SK-N-SH (cell line): ENCODE data around the gene RNF113B. TPM values are rescaled to one million over a fixed set of nuclear protein-coding genes. Genes with fewer than 3 reads are reported as not detected.

Source experiments
- CTCF ChIA-PET: fragments of 300-600, 350-600 bp; formaldehyde crosslinking; extraction: SDS; loops from one replicate; lab custom pipeline; 2021; lab: Yijun Ruan, JAX
- POLR2A ChIA-PET: fragments of 350-600 bp; sonication (Branson Sonifier 250); formaldehyde crosslinking; extraction: SDS; loops from one replicate; lab custom pipeline; 2020; ENCODE audit warnings: antibody characterized with exemption, inconsistent platforms; lab: Yijun Ruan, JAX
- DNase-seq: peaks from one replicate; pipeline ENCODE4 v3.0.0; 2012
- H2AFZ ChIP-seq: fragments of 200-600 bp; sonication (generic); 2 replicates; pipeline ENCODE4 v1.8.1; 2016; ENCODE audit warnings: antibody characterized with exemption, mild to moderate bottlenecking, low read depth
- H3F3A ChIP-seq: fragments of 200-600 bp; sonication (generic); replicated peaks from 2 replicates; pipeline ENCODE3; 2016; ENCODE audit warnings: antibody characterized with exemption, mild to moderate bottlenecking; ENCODE audit not compliant: insufficient read depth
- H3K27ac ChIP-seq, 2 experiments: fragments of 200-500 bp in 1 of 2; fragments of 200-600 bp in 1 of 2; sonication (Bioruptor generic) in 1 of 2; sonication (generic), shearing (Covaris generic) in 1 of 2; 2 replicates each; pipeline versions ENCODE4 v1.5.1 to v1.6.1; 2014 to 2016; ENCODE audit warnings: low read depth in 2 of 2, inconsistent platforms in 1 of 2, low read length in 1 of 2, mild to moderate bottlenecking in 1 of 2, mixed read lengths in 1 of 2
- H3K27me3 ChIP-seq: fragments of 200-600 bp; sonication (generic), shearing (Covaris generic); 2 replicates; pipeline ENCODE4 v1.6.1; 2016; ENCODE audit warnings: mixed run types; ENCODE audit not compliant: insufficient read depth
- H3K36me3 ChIP-seq, 2 experiments: fragments of 200-500 bp in 1 of 2; fragments of 200-600 bp in 1 of 2; sonication (Bioruptor generic) in 1 of 2; sonication (generic) in 1 of 2; replicated peaks in 1 of 2; 2 replicates each; pipeline versions ENCODE3 to v1.5.1; 2014 to 2016; ENCODE audit warnings: low read length in 1 of 2, mild to moderate bottlenecking in 1 of 2; ENCODE audit not compliant: insufficient read depth in 2 of 2, control insufficient read depth in 1 of 2
- H3K4me1 ChIP-seq, 2 experiments: fragments of 200-500 bp in 1 of 2; fragments of 200-600 bp in 1 of 2; sonication (Bioruptor generic) in 1 of 2; sonication (generic), shearing (Covaris generic) in 1 of 2; 2 replicates each; pipeline versions ENCODE4 v1.5.1 to v1.6.1; 2014 to 2016; ENCODE audit warnings: low read depth in 1 of 2, low read length in 1 of 2, mixed run types in 1 of 2; ENCODE audit not compliant: insufficient read depth in 2 of 2, control insufficient read depth in 1 of 2
- H3K4me2 ChIP-seq: fragments of 200-600 bp; sonication (generic), shearing (Covaris generic); 2 replicates; pipeline ENCODE4 v1.6.1; 2017; ENCODE audit warnings: mixed run types
- H3K4me3 ChIP-seq, 2 experiments: fragments of 200-500 bp in 1 of 2; fragments of 200-600 bp in 1 of 2; sonication (Bioruptor generic) in 1 of 2; sonication (generic), shearing (Covaris generic) in 1 of 2; 2 replicates each; pipeline versions ENCODE4 v1.5.1 to v1.8.1; 2014 to 2016; ENCODE audit warnings: low read depth in 2 of 2, inconsistent platforms in 1 of 2, low read length in 1 of 2, mild to moderate bottlenecking in 1 of 2, mixed read lengths in 1 of 2, moderate library complexity in 1 of 2
- H3K79me2 ChIP-seq: fragments of 200-600 bp; sonication (generic); 2 replicates; pipeline ENCODE4 v1.8.1; 2017; ENCODE audit warnings: mild to moderate bottlenecking; ENCODE audit not compliant: insufficient read depth
- H3K9ac ChIP-seq: fragments of 200-600 bp; sonication (generic); 2 replicates; pipeline ENCODE4 v1.6.1; 2017; ENCODE audit warnings: mixed run types
- H3K9me2 ChIP-seq: fragments of 200-600 bp; sonication (generic); 2 replicates; pipeline ENCODE4 v1.6.1; 2017; ENCODE audit warnings: mixed run types
- H3K9me3 ChIP-seq: fragments of 200-600 bp; sonication (generic); 2 replicates; pipeline ENCODE4 v1.6.1; 2017; ENCODE audit warnings: mixed run types, mild to moderate bottlenecking, moderate library complexity
- H4K20me1 ChIP-seq: fragments of 200-600 bp; sonication (generic); 2 replicates; pipeline ENCODE4 v1.6.1; 2017; ENCODE audit warnings: mild to moderate bottlenecking, mixed run types; ENCODE audit not compliant: insufficient read depth
- EZH2phosphoT487 ChIP-seq: fragments of 200-600 bp; sonication (generic); IDR thresholded peaks from 2 replicates; pipeline ENCODE4 v1.6.1; 2017; ENCODE audit warnings: low read depth, mixed run types, mild to moderate bottlenecking, antibody characterized with exemption, moderate library complexity, borderline replicate concordance
- FOSL2 ChIP-seq: IDR thresholded peaks from 2 replicates; pipeline ENCODE4 v1.4.0; 2012; ENCODE audit warnings: low read depth, mild to moderate bottlenecking, moderate library complexity, borderline replicate concordance
- GABPA ChIP-seq: IDR thresholded peaks from 2 replicates; pipeline ENCODE4 v1.4.0; 2012; ENCODE audit warnings: low read depth, mild to moderate bottlenecking
- GATA2 ChIP-seq: sonication (generic); formaldehyde crosslinking; IDR thresholded peaks from 2 replicates; pipeline ENCODE4 v1.5.0; 2020; ENCODE audit warnings: mild to moderate bottlenecking, missing genetic modification reagents
- MEF2A ChIP-seq: IDR thresholded peaks from 2 replicates; pipeline ENCODE4 v1.4.0; 2012; ENCODE audit warnings: low read depth, borderline replicate concordance
- POLR2AphosphoS5 ChIP-seq: IDR thresholded peaks from 2 replicates; pipeline ENCODE4 v1.6.1; 2012; ENCODE audit warnings: low read depth, low read length
- RAD21 ChIP-seq: IDR thresholded peaks from 2 replicates; pipeline ENCODE4 v1.6.1; 2012; ENCODE audit warnings: mild to moderate bottlenecking, low read length
- RCOR1 ChIP-seq: fragments of 150-350 bp; IDR thresholded peaks from 2 replicates; pipeline ENCODE4 v1.6.1; 2017; ENCODE audit warnings: antibody characterized with exemption, low read length
- RFX5 ChIP-seq: IDR thresholded peaks from 2 replicates; pipeline ENCODE4 v1.6.1; 2012; ENCODE audit warnings: mild to moderate bottlenecking, improper control_type of control experiment, low read length
- TAF1 ChIP-seq: IDR thresholded peaks from 2 replicates; pipeline ENCODE4 v1.6.1; 2012; ENCODE audit warnings: low read depth, mild to moderate bottlenecking, low read length, moderate library complexity, borderline replicate concordance
- TCF12 ChIP-seq: IDR thresholded peaks from 2 replicates; pipeline ENCODE4 v1.4.0; 2012
- TEAD4 ChIP-seq: IDR thresholded peaks from 2 replicates; pipeline ENCODE4 v1.4.0; 2012; ENCODE audit warnings: mild to moderate bottlenecking, borderline replicate concordance; ENCODE audit not compliant: insufficient read depth
- YY1 ChIP-seq: IDR thresholded peaks from 2 replicates; pipeline ENCODE4 v1.4.0; 2012; ENCODE audit warnings: low read depth, mild to moderate bottlenecking
- WGBS: methylation state at CpG from one replicate; pipeline ENCODE4 v1.1.6; 2017; ENCODE audit warnings: low lambda C conversion rate; 5-methylcytosine and 5-hydroxymethylcytosine counted together
- polyA plus RNA-seq, 3 experiments: library from polyadenylated mRNA; depleted of rRNA; stranded (reverse); fragments of >200 nt; gene quantifications; 2 replicates each; pipeline ENCODE4 v1.2.3, GENCODE V29; 2012
- TF ChIP-seq, protein P1 (sequence below): IDR thresholded peaks from 2 replicates; pipeline ENCODE4 v1.4.0; 2012; ENCODE audit warnings: low read depth
- TF ChIP-seq, protein P2 (sequence below): IDR thresholded peaks from 2 replicates; pipeline ENCODE4 v1.4.0; 2012; ENCODE audit warnings: low read depth, borderline replicate concordance
- TF ChIP-seq, protein P3 (sequence below): IDR thresholded peaks from 2 replicates; pipeline ENCODE4; 2012
- TF ChIP-seq, protein P4 (sequence below): fragments of 150-350 bp; IDR thresholded peaks from 2 replicates; pipeline ENCODE4 v1.6.1; 2016; ENCODE audit warnings: mild to moderate bottlenecking, low read depth, low read length
- TF ChIP-seq, protein P5 (sequence below): fragments of 150-350 bp; IDR thresholded peaks from 2 replicates; pipeline ENCODE4 v1.6.1; 2017; ENCODE audit warnings: antibody characterized with exemption, low read length, low read depth, borderline replicate concordance

RNF113B gene
- polyA plus RNA-seq, 1 of the 3 experiments (the other 2 are of a cell fraction) = not detected

DNA sequence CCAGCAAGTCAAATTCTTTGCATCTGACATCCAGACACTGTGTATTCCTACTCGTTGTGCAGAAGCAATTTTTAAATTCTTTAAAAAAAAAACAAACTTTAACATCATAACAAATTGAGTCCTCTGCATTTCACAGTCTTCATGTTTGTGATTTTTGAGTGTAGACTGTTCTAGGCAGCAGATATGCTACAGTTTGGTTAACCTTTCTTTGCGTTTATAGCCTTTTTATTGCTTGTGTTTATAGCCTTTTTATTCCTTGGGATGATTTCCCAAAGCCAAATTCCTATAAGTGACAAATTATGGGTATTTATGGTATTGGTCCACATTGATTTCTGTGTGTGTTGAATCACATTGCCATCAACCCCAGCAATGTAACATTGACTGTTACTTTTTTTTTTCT, 14.9 kb upstream of the RNF113B start:
- WGBS = 60% methylated on average over 2 of the region's 2 CpGs
- TF ChIP-seq, protein P1, sequence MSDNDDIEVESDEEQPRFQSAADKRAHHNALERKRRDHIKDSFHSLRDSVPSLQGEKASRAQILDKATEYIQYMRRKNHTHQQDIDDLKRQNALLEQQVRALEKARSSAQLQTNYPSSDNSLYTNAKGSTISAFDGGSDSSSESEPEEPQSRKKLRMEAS = no peak
- TF ChIP-seq, protein P2, sequence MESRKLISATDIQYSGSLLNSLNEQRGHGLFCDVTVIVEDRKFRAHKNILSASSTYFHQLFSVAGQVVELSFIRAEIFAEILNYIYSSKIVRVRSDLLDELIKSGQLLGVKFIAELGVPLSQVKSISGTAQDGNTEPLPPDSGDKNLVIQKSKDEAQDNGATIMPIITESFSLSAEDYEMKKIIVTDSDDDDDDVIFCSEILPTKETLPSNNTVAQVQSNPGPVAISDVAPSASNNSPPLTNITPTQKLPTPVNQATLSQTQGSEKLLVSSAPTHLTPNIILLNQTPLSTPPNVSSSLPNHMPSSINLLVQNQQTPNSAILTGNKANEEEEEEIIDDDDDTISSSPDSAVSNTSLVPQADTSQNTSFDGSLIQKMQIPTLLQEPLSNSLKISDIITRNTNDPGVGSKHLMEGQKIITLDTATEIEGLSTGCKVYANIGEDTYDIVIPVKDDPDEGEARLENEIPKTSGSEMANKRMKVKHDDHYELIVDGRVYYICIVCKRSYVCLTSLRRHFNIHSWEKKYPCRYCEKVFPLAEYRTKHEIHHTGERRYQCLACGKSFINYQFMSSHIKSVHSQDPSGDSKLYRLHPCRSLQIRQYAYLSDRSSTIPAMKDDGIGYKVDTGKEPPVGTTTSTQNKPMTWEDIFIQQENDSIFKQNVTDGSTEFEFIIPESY = no peak
- TF ChIP-seq TCF12 = no peak
- TF ChIP-seq, protein P3, sequence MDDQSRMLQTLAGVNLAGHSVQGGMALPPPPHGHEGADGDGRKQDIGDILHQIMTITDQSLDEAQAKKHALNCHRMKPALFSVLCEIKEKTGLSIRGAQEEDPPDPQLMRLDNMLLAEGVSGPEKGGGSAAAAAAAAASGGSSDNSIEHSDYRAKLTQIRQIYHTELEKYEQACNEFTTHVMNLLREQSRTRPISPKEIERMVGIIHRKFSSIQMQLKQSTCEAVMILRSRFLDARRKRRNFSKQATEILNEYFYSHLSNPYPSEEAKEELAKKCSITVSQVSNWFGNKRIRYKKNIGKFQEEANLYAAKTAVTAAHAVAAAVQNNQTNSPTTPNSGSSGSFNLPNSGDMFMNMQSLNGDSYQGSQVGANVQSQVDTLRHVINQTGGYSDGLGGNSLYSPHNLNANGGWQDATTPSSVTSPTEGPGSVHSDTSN = no peak
- ChIA-PET CTCF (no interaction called here), POLR2A (no interaction called here)
- Histone ChIP-seq H3K9me2 (no peaks in the 10 kb centered on the region), H3K4me3 (no peak overlapping the region), H3K9ac (no peak overlapping the region), H3K27me3 (no peaks in the 10 kb centered on the region), H3K9me3 (no peaks in the 10 kb centered on the region), H3F3A (no peaks in the 10 kb centered on the region), H3K27ac (no peak overlapping the region), H3K36me3 (no peaks in the 10 kb centered on the region), H3K4me2 (no peak overlapping the region), H2AFZ (no peak overlapping the region), H3K79me2 (peaks cover 68% of the 10 kb centered on the region), H4K20me1 (no peaks in the 10 kb centered on the region), H3K4me1 (peaks cover 6 to 22% of the 10 kb centered on the region in 2 experiments; a peak in 3 of 4 replicates)
- no peak for DNase-seq

DNA sequence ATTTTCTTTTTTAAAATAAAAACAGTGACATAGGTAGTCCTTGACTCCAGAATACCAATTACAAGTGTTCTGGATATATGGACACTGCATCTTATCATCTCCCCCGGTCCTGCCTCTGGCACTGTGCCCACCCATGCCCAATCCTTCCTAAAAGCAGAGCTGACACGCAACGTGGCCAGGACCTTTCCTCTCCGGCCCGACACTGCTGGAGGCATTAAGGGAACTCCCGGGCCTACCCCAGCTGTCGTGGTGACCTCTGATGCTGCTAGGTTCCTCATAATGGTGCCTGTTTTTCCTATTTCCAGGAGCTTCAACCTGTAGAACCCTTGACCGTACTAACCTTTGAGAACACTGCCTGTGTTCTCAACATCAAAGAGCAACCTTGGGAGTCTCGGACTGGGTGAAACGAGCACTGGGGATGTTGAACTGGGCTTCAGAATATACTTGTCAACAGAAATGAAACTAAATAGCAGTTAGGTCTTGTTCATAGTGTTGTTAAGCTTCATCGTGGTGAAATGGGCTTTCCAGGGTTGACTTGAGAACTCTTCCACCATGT, 13.9 kb upstream of the RNF113B start:
- WGBS = 93% methylated on average over 11 of the region's 11 CpGs
- Histone ChIP-seq H3K4me2 (no peak overlapping the region), H2AFZ (no peak overlapping the region), H3K9me3 (no peaks in the 10 kb centered on the region), H3K27me3 (no peaks in the 10 kb centered on the region), H3K27ac (no peak overlapping the region), H4K20me1 (no peaks in the 10 kb centered on the region), H3K36me3 (no peaks in the 10 kb centered on the region), H3F3A (no peaks in the 10 kb centered on the region), H3K9ac (no peak overlapping the region), H3K4me1 (peaks cover 6 to 22% of the 10 kb centered on the region in 2 experiments; a peak in 3 of 4 replicates), H3K4me3 (no peak overlapping the region), H3K9me2 (no peaks in the 10 kb centered on the region), H3K79me2 (peaks cover 68% of the 10 kb centered on the region)
- DNase-seq = no peak
- POLR2A ChIA-PET = no interaction called here
- CTCF ChIA-PET = no interaction called here
- TF ChIP-seq EZH2phosphoT487 = no peak
- TF ChIP-seq GATA2 (CRISPR knock-in tag) = no peak
- TF ChIP-seq, protein P4, sequence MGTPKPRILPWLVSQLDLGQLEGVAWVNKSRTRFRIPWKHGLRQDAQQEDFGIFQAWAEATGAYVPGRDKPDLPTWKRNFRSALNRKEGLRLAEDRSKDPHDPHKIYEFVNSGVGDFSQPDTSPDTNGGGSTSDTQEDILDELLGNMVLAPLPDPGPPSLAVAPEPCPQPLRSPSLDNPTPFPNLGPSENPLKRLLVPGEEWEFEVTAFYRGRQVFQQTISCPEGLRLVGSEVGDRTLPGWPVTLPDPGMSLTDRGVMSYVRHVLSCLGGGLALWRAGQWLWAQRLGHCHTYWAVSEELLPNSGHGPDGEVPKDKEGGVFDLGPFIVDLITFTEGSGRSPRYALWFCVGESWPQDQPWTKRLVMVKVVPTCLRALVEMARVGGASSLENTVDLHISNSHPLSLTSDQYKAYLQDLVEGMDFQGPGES = no peak
- no peak for TF ChIP-seq TAF1
- no peak for TF ChIP-seq TEAD4
- no peak for TF ChIP-seq TCF12
- no peak for TF ChIP-seq RFX5
- TF ChIP-seq, protein P3 = no peak
- no peak for TF ChIP-seq RAD21
- TF ChIP-seq POLR2AphosphoS5 = no peak
- no peak for TF ChIP-seq YY1
- TF ChIP-seq FOSL2 = no peak
- no peak for TF ChIP-seq MEF2A
- TF ChIP-seq, protein P2 = no peak
- TF ChIP-seq, protein P5, sequence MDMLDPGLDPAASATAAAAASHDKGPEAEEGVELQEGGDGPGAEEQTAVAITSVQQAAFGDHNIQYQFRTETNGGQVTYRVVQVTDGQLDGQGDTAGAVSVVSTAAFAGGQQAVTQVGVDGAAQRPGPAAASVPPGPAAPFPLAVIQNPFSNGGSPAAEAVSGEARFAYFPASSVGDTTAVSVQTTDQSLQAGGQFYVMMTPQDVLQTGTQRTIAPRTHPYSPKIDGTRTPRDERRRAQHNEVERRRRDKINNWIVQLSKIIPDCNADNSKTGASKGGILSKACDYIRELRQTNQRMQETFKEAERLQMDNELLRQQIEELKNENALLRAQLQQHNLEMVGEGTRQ = no peak
- no peak for TF ChIP-seq GABPA
- no peak for TF ChIP-seq RCOR1
